SK-N-MC (cell line): Measurements from ENCODE around the gene PRMT7.

Source experiments
- EZH2 ChIP-seq: fragments of 200-600 bp; sonication (generic); IDR thresholded peaks from one replicate; pipeline ENCODE4 v1.6.1; 2017; ENCODE audit warnings: antibody characterized with exemption
- FOXP2 ChIP-seq: optimal IDR thresholded peaks from 2 replicates; pipeline ENCODE3; 2011; ENCODE audit warnings: mild to moderate bottlenecking, moderate library complexity; ENCODE audit not compliant: insufficient read depth; ENCODE audit errors: extremely low read length, control extremely low read depth
- POLR2AphosphoS5 ChIP-seq: IDR thresholded peaks from 2 replicates; pipeline ENCODE4 v1.6.1; 2012; ENCODE audit warnings: mild to moderate bottlenecking, low read depth, low read length, borderline replicate concordance

DNA sequence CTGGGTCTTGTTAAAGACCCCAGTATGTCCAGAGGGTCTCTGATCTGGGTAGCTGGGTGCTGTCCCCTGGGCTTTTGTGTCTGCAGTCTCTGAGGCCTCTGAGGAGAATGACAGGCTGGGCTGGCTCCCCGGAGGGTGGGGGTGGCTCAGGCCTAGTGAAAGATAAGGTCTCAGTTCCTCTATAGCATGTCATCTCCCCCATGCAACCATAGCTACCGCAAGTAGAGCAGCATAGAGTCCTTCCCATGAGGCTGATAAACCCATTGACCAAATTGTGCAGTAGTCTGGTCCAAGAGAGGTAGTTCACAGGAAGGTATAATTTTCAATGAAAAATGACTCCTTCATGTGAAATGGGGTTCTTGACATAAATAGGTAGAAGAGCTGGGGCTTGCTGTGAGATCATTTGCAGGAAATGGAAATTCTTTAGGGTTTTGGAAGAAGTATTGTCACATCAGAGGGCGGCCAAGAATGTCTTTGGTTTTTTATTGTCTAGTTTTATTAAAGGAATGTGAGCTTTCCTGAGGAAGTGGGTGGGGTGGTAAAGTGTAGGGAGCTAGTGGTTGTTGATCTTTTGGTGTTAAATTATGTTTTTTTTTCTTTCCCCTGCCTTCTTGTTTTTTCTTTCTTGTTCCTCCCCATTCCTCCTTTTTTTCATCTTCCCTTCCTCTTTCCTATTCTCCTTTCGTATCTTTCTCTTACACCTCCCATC is 21.0 kb upstream of the PRMT7 start:
- TF ChIP-seq POLR2AphosphoS5: no peak
- TF ChIP-seq EZH2: no peak
- no peak for TF ChIP-seq FOXP2
